ENCODE results near the gene MRPS10.
"Not testable (repeated sequence)": the region's sequence is repeated elsewhere in the genome, so short reads cannot be mapped to it uniquely, and the experiment has no call there.

The MRPS10 gene

GRCh38 chr6:42173101-42173500, 44.6 kb downstream of the MRPS10 start, which contains the start of gene GUCA1A:
Gene GUCA1A, plus strand, starts transcription at chr6:42173364. Its CDS starts 250 bp downstream, at chr6:42173614.
- no peak for DNase-seq

GRCh38 chr6:42171813-42172581, 45.7 kb downstream of the MRPS10 start:
- DNase-seq: no peak

- DNase-seq: not testable (repeated sequence)
Observed at GRCh38 chr6:42169780-42170179, 47.9 kb downstream of the MRPS10 start.

DNA sequence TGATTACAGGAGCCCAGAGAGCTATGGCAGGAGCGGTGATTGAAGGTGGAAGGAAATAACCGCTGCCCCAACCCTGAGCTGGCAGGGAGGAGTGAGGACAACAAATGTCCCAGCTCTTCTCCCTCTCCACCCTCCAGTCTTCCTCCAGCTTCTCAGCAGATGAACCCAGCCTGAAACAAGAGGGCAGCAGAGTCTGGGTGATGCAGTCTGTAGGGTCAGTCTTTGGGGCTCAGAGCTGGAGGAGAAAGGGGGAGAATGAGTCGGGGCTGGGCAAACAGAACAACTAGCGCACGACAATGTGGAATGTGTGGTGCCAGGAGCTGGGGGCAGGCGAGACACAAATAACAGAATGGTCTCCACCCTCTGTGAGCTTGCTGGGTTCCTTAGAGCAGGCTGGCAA, 49.0 kb downstream of the MRPS10 start:
- no peak for DNase-seq

DNA sequence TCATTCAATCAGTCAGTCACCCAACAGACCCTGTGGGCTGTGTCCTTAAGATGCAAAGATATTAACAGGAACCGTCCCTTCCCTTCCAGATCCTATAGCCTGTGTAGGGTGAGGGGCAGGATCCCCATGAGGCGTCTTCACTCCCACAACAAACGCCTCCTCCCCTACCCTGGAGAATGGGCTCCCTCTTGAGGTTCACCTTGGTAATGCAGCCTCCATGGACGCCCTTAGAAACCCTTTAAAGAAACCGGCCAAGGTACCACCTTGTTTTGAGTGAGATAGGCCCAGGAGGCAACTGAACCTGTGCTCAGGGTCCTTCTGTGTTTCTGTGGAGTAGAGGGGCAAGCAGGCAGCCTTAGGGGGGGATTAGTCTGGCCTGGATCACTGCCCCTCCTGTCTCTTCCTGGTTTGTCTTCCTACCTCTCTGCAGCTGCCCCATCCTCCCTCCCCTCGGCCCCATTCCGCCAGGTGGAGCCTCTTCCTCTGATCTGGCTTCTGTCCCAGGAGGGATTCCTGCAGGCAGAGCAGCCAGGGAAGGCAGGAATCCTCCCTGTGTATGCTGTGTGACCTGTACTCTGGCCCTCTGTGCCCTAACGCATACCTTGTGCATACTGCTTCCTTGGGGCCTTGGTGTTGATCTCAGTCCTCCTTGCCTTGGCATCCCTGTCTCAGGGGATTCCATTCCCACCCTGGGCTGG, 51.1 kb downstream of the MRPS10 start:
- peak; percentile 54 to 76 for DNase-seq

- DNase-seq: no peak
Observed at GRCh38 chr6:42165016-42165415, 52.6 kb downstream of the MRPS10 start.

GRCh38 chr6:42163981-42164380, 53.7 kb downstream of the MRPS10 start:
- DNase-seq: no peak

GRCh38 chr6:42162812-42163211, 54.8 kb downstream of the MRPS10 start:
- DNase-seq: no peak

DNA sequence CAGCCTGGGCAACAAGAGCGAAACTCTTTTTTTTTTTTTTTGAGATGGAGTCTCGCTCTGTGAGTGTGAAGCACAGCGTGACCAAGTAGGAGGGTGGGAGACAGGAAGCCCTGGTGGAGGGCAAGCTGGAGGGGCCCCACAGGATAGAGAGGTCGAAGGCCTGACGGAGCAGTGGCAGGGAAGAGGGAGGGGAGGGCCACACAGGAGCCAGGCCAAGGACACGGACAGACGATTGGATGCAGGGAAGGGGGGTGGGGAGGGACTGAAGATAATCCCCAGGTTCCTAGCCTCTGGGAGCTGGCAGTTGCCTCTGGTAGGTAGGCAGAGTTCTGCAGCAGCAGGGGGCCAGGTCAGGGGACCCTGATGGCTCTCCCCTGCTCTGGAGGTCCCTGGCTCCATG, 55.3 kb downstream of the MRPS10 start:
- DNase-seq: no peak

DNA sequence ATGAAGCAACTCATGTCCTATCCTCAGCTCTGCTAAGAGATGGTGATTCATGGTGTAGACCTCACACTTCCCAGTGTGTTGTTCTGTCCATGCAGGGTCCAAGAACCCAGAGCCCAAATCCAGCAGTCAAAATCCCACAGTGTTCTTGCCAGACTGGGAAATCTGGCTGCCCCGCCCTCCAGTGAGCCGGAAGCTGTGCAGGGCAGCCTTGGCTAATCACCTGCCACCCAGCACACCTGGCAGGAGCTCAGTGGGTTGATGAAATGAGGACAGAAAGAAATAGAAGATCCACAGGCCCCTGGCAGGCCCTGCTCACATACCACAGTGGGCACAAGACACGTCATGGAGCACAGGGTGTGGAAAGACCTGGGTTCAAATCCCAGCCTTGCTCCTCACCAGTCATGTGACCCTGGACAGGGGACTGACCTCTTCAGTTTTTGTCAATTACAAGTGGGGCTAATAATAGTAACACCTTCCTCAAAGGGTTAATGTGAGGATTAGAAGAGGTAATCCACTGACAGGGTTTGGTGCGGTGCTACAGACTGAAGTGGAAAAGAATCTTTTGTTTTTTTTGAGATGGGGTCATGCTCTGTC, 58.1 kb downstream of the MRPS10 start:
- no peak for DNase-seq

DNA sequence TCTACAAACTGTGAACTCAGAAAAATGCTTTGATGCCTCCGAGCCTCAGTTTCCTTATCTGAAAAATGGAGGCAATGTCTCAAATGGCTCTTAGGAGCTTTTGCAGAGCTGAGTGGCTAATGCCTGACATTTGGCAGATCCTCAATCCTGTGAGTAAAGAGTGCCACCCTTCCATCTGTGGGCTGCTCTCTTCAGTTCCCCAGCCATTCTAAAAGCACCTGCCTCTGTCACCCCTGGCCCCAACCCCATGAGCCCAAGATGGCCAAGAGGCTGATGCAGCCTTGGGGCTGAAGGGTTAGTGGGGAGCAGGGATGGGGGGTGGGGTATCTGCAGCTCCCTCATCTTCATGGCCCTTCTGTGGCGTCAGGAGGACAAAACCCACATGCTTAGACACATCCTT, 59.0 kb downstream of the MRPS10 start:
- DNase-seq: no peak

- no peak for DNase-seq
Observed at GRCh38 chr6:42158011-42158410, 59.6 kb downstream of the MRPS10 start.

Measured in NCI-H446 (cell line).